ENCODE data around the gene TTC34.

DNA sequence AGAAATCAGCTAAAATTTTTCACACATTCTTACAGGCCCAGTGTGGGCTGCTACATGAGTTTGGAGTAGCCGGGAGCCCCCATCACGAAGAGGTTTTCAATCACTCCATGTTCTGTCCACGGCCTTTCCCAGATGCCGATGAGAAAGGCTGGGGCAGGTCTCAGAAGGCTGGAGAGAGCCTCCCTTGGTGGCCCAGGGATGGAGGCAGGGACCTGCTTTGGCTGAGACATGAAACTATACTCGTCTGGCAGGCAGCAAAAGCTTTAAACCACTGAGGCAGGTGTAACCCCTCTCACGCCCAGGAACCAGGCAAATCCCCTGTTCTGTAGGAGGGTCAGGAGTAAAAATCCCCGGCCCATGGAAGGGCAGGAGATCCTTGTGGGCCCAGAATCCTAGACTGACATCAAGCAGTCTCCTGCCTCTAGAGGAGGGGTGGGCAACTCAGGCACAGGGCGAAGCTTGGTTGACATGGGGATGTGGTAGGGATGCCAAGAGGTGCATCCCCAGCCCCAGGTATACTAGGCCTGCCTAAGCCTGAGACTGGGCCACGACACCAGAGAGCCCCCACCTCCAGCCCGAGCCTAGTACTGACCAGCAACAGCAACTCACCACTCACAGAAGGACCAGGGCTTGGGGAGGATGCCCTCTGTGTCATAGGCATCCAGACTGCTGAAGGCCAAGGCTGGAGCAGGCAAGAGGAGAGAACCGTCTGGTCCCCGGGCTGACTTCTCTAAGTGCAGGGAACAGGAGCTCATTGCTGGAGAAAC lies 177.7 kb downstream of the TTC34 start:
- TF ChIP-seq CTCF (IDR thresholded peaks at IDR 0.05 in 4 of 5, conservative IDR thresholded peaks at IDR 0.05 in 1 of 5) (no peak), POLR2A (IDR thresholded peaks at IDR 0.05) (no peak)
